ENCODE measurements around the gene KIF13A.

DNA sequence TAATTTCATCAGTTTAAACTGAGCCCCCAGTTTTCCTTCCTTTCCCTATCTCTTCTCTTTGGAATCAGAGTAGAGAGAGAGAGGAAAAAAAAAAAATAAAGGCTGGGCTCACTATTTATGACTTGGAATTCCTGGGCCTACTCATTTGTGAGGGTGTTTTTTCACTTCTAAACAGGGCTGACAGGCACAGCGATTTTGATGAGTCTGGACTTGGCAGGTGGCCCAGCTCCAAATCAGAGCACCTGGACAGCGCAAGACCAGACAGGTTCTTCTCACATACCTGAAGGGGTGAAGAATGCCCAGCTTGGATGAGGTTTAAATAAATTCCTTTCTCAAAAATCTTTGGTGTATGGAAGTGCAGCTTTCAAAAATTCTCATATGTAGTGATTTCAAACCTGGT is 122.2 kb downstream of the KIF13A start:
- TF ChIP-seq POLR2A (IDR thresholded peaks at IDR 0.05) (no peak), POLR2AphosphoS5 (IDR thresholded peaks at IDR 0.05) (no peak)
- TF ChIP-seq, protein P1, sequence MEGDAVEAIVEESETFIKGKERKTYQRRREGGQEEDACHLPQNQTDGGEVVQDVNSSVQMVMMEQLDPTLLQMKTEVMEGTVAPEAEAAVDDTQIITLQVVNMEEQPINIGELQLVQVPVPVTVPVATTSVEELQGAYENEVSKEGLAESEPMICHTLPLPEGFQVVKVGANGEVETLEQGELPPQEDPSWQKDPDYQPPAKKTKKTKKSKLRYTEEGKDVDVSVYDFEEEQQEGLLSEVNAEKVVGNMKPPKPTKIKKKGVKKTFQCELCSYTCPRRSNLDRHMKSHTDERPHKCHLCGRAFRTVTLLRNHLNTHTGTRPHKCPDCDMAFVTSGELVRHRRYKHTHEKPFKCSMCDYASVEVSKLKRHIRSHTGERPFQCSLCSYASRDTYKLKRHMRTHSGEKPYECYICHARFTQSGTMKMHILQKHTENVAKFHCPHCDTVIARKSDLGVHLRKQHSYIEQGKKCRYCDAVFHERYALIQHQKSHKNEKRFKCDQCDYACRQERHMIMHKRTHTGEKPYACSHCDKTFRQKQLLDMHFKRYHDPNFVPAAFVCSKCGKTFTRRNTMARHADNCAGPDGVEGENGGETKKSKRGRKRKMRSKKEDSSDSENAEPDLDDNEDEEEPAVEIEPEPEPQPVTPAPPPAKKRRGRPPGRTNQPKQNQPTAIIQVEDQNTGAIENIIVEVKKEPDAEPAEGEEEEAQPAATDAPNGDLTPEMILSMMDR (IDR thresholded peaks at IDR 0.05), result no peak
